Activated CD4-positive, alpha-beta T cell treated with anti-CD3 and anti-CD28 coated beads for 36 hours (primary cell): ENCODE data around the gene CEP120. TPM values are rescaled to one million over a fixed set of nuclear protein-coding genes. Genes with fewer than 3 reads are reported as not detected.
"Not testable (repeated sequence)": the region's sequence is repeated elsewhere in the genome, so short reads cannot be mapped to it uniquely, and the experiment has no call there.

Experiments
- ATAC-seq: fragments of 200-7000 bp; cut with Tn5 transposase; one replicate; pipeline ENCODE4 v1.10.0; 2021; ENCODE audit warnings: mild to moderate bottlenecking, moderate library complexity
- CTCF ChIA-PET: fragments of 350-600 bp; sonication (Branson Sonifier 250); formaldehyde crosslinking; loops from one replicate; lab custom pipeline; 2021; ENCODE audit warnings: antibody characterized with exemption; lab: Charles Lee
- POLR2A ChIA-PET: fragments of 350-600 bp; sonication (Branson Sonifier 250); formaldehyde crosslinking; loops from one replicate; lab custom pipeline; 2021; ENCODE audit warnings: antibody characterized with exemption, inconsistent platforms; lab: Charles Lee
- DNase-seq: peaks from one replicate; pipeline ENCODE4 v3.0.0-alpha.2; 2020
- H3K27ac Mint-ChIP-seq: one replicate; pipeline ENCODE4 v1.8.0; 2021; ENCODE audit warnings: mixed read lengths
- H3K27me3 Mint-ChIP-seq: one replicate; pipeline ENCODE4 v1.8.0; 2021; ENCODE audit warnings: mixed read lengths
- H3K36me3 Mint-ChIP-seq: one replicate; pipeline ENCODE4 v1.8.0; 2021; ENCODE audit warnings: low read depth, mixed read lengths
- H3K4me1 Mint-ChIP-seq: one replicate; pipeline ENCODE4 v1.8.0; 2021; ENCODE audit warnings: mixed read lengths
- H3K4me3 Mint-ChIP-seq: one replicate; pipeline ENCODE4 v1.8.0; 2021; ENCODE audit warnings: mild to moderate bottlenecking, moderate library complexity, mixed read lengths
- H3K9me3 Mint-ChIP-seq: one replicate; pipeline ENCODE4 v1.8.0; 2021; ENCODE audit warnings: low read depth, mixed read lengths
- intact Hi-C, 2 experiments: fragments of 100-400 bp; cut with DNase I in 1 of 2; cut with micrococcal nuclease in 1 of 2; formaldehyde crosslinking; loops; one replicate each; pipeline versions ENCODE4 v1.14.2 to v1.15.1; 2022 to 2024; cut with DNase I, micrococcal nuclease
- total RNA-seq, 2 experiments: library from RNA; stranded (reverse); gene quantifications; one replicate each; pipeline ENCODE4 v1.2.3, GENCODE V29; 2021

CEP120 gene
- total RNA-seq, 2 experiments from 2014 or later, result 29.5 to 32.5 TPM

DNA sequence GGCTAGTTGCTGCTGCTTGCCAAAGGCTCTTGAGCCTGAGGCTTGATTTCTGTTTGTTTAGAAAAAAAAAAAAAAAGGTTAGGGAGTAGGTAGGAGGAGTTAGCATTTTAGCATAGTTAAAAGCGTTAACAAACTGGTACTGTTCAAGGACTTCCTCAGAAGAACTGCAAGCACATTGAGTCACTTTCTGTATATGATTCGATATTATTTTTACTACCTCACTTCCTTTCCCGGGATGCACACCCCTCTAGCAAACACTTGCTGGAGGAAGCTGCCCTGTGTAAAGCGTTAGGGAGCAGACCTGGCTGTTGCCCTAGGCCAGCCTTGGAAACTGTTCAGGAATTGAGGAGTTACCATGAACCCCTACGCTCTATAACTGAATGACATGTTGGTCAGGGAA lies 15.7 kb upstream of the CEP120 start:
- peak overlapping the region; percentile 24 for H3K4me3 Mint-ChIP-seq
- H3K4me1 Mint-ChIP-seq, result peaks cover 32% of the 10 kb centered on the region
- H3K36me3 Mint-ChIP-seq, result no peaks in the 10 kb centered on the region
- ChIA-PET POLR2A (interaction anchor here (0.6 to 1.8 kb wide), 3 partner anchors 11 to 22 kb away, joined by 3 to 19 read pairs (median 3); partner anchors contain the start of gene CEP120), CTCF (interaction anchor here (0.6 to 1.8 kb wide), 4 partner anchors 12 to 20 kb away, joined by 3 to 16 read pairs (median 4); partner anchors contain the start of gene CEP120)
- H3K9me3 Mint-ChIP-seq, result no peaks in the 10 kb centered on the region
- H3K27ac Mint-ChIP-seq, result peak overlapping the region; percentile 83
- intact Hi-C loops, result loop anchor here (1.0 to 5.0 kb wide), 5 partner anchors 9 to 1477 kb away; partner anchors contain the start of genes CEP120 (in 2 of the 2), CSNK1G3 (in 1 of the 2) and SRFBP1 (in 1 of the 2)
- DNase-seq (peak; percentile 58), ATAC-seq (peak; percentile 76)
- peaks cover 2% of the 10 kb centered on the region for H3K27me3 Mint-ChIP-seq

DNA sequence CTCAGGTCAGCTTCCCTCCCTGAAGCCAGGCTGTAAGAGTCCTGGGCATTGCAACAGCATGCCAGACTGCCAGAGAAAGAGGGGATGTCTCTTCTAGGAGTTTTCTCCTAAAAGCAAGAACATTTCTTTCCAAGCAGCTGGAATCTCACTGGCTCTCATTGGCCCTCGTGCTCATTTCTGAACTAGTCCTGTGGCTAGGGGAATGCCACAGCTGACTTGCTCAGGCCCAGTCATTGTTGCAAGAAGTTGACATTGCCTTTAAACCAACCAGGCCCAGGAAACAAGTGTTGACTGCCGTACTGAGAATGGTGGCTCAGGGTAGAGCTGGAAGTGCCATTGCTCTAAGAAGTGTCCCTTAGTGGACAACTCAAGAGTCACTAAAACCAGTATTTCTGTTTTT lies 15.0 kb upstream of the CEP120 start:
- CTCF ChIA-PET, result interaction anchor here (0.8 to 1.8 kb wide), 5 partner anchors 8 to 173 kb away, joined by 3 to 16 read pairs (median 3); partner anchors contain the start of gene CEP120
- Mint-ChIP-seq H3K27ac (peak overlapping the region; percentile 62), H3K4me3 (no peak overlapping the region), H3K9me3 (no peaks in the 10 kb centered on the region), H3K27me3 (peaks cover 2% of the 10 kb centered on the region), H3K4me1 (peaks cover 32% of the 10 kb centered on the region), H3K36me3 (no peaks in the 10 kb centered on the region)
- DNase-seq, result peak; percentile 76
- POLR2A ChIA-PET, result interaction anchor here (0.8 to 1.8 kb wide), 2 partner anchors 15 to 22 kb away, joined by 3 to 19 read pairs; partner anchors contain the start of gene CEP120
- ATAC-seq, result peak; percentile 75
- intact Hi-C loops, result loop anchor here (1.0 to 5.0 kb wide), 4 partner anchors 15 to 1476 kb away; partner anchors contain the start of genes CEP120 (in 2 of the 2), CSNK1G3 (in 1 of the 2) and SRFBP1 (in 1 of the 2)

DNA sequence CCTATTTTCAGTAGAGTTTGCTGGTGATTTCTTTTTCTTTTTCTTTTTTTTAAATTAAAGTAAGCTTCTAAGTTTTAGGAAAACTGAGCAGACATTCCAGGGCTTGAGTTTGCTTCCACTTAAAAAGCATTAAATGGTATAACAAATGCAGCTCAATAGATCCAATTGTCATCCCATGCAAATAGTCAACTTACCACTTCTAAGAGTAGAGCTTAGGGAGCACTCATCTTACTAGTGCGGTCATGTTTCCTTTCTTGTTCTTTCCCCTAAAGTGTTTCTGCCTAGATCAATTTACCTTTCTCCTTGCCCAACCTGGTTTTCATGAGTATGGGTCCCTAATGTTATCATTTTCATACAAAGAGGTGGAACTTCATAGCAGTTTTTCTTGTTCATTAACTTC lies 13.0 kb upstream of the CEP120 start:
- ChIA-PET POLR2A (no interaction called here), CTCF (interaction anchor here (1.3 to 2.3 kb wide), 2 partner anchors 10 to 13 kb away, joined by 6 to 15 read pairs; partner anchors contain the start of gene CEP120)
- Mint-ChIP-seq H3K27me3 (peaks cover 4% of the 10 kb centered on the region), H3K36me3 (no peaks in the 10 kb centered on the region), H3K27ac (no peak overlapping the region), H3K4me1 (peaks cover 24% of the 10 kb centered on the region), H3K9me3 (no peaks in the 10 kb centered on the region), H3K4me3 (no peak overlapping the region)
- DNase-seq, result no peak
- no peak for ATAC-seq
- intact Hi-C loops, result loop anchor here in 1 of 2 experiments (5.0 kb wide), 1 partner anchor 1474 kb away; the partner anchor contains the start of gene SRFBP1

DNA sequence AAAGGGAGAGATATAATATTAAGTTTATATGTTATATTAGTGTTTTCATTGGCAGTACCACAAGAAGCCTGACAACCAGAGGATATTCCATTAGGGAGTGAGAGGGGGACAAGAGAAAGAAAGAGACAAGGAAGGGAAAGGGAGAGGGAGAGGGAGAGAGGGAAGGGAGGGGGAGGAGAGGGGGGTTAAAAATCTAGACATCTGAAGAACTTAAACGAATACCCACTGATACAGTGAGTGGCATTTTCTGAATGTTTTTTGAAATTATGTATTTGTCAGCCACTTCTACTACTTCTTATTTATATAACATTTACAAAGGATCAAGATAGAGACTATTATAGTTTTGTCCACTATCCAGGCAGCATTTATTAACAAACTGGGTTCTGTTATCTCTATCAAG lies 11.6 kb upstream of the CEP120 start:
- intact Hi-C loops, result loop anchor here in 1 of 2 experiments (5.0 kb wide), 1 partner anchor 1472 kb away; the partner anchor contains the start of gene SRFBP1
- no peak overlapping the region for H3K4me3 Mint-ChIP-seq
- H3K4me1 Mint-ChIP-seq, result peaks cover 20% of the 10 kb centered on the region
- no peak overlapping the region for H3K27ac Mint-ChIP-seq
- no peaks in the 10 kb centered on the region for H3K9me3 Mint-ChIP-seq
- ChIA-PET CTCF (no interaction called here), POLR2A (no interaction called here)
- no peaks in the 10 kb centered on the region for H3K36me3 Mint-ChIP-seq
- DNase-seq, result no peak
- no peak for ATAC-seq
- peaks cover 4% of the 10 kb centered on the region for H3K27me3 Mint-ChIP-seq

DNA sequence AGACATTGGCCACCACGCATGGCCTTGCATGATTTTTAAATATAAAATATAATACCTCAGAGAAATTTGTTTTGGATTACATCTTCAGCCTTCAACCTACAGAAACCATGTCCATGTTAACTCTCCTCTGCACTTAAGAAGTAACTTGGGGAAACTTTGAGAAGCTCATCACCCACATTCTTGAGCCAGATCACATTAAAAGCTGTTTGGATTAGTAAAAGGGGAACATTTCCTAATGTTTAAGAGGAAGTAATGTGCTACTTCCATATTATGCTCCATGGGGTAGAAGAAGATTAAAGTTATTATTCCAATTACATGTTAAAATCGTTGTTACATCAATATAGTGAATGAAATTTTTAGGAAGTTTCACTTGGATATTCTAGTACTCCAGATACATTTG lies 10.4 kb upstream of the CEP120 start:
- Mint-ChIP-seq H3K27ac (no peak overlapping the region), H3K4me3 (no peak overlapping the region), H3K9me3 (no peaks in the 10 kb centered on the region), H3K27me3 (peaks cover 4% of the 10 kb centered on the region), H3K4me1 (peaks cover 17% of the 10 kb centered on the region), H3K36me3 (no peaks in the 10 kb centered on the region)
- no peak for ATAC-seq
- DNase-seq, result no peak
- intact Hi-C loops, result no loop called here
- ChIA-PET CTCF (interaction anchor here (1.8 kb wide), 1 partner anchor 10 kb away, joined by 12 read pairs; the partner anchor contains the start of gene CEP120), POLR2A (interaction anchor here (1.0 kb wide), 1 partner anchor 10 kb away, joined by 4 read pairs; the partner anchor contains the start of gene CEP120)

DNA sequence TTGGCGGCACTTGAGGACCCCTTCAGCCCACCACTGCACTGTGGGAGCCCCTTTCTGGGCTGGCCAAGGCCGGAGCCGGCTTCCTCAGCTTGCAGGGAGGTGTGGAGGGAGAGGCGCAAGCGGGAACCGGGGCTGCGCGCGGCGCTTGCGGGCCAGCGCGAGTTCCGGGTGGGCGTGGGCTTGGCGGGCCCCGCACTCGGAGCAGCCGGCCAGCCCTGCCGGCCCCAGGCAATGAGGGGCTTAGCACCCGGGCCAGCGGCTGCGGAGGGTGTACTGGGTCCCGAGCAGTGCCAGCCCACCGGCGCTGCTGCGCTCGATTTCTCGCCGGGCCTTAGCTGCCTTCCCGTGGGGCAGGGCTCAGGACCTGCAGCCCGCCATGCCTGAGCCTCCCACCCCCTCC lies 7.2 kb upstream of the CEP120 start:
- peaks cover 13% of the 10 kb centered on the region for H3K4me1 Mint-ChIP-seq
- H3K9me3 Mint-ChIP-seq, H3K4me3 Mint-ChIP-seq, H3K36me3 Mint-ChIP-seq, H3K27me3 Mint-ChIP-seq, DNase-seq, ATAC-seq, POLR2A ChIA-PET, intact Hi-C loops: not testable (repeated sequence)
- H3K27ac Mint-ChIP-seq, result peak overlapping the region; percentile 34
- CTCF ChIA-PET, result interaction anchor here (1.0 kb wide), 1 partner anchor 8 kb away, joined by 3 read pairs; no protein-coding TSS in a partner anchor

DNA sequence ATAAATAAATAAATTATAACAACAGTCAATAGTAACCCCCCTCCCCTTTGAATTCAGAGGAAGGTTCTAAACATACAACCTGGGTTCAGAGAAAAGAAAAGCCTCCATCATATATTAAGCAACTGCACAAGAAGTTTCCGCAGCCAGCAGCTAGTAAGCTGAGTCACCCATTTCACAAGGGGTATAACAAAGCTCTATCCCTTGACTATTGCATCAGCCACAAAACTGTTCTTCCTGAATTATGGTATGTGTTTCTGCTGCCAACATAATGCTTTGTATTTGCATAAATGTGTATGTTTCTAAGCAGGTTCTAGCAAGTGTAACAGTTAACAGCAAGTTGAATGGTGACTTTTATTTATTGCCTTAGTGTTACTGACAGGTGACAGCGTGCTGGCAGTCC lies 6.8 kb upstream of the CEP120 start:
- ChIA-PET POLR2A (no interaction called here), CTCF (interaction anchor here (1.0 kb wide), 1 partner anchor 8 kb away, joined by 3 read pairs; no protein-coding TSS in a partner anchor)
- no peaks in the 10 kb centered on the region for H3K36me3 Mint-ChIP-seq
- ATAC-seq, result peak; percentile 89
- H3K9me3 Mint-ChIP-seq, result no peaks in the 10 kb centered on the region
- peaks cover 16% of the 10 kb centered on the region for H3K4me1 Mint-ChIP-seq
- H3K4me3 Mint-ChIP-seq, result no peak overlapping the region
- intact Hi-C loops, result loop anchor here in 1 of 2 experiments (10.0 kb wide), 1 partner anchor 1465 kb away; the partner anchor contains the start of gene SRFBP1
- peaks cover 2% of the 10 kb centered on the region for H3K27me3 Mint-ChIP-seq
- peak; percentile 51 for DNase-seq
- H3K27ac Mint-ChIP-seq, result peak overlapping the region; percentile 34

DNA sequence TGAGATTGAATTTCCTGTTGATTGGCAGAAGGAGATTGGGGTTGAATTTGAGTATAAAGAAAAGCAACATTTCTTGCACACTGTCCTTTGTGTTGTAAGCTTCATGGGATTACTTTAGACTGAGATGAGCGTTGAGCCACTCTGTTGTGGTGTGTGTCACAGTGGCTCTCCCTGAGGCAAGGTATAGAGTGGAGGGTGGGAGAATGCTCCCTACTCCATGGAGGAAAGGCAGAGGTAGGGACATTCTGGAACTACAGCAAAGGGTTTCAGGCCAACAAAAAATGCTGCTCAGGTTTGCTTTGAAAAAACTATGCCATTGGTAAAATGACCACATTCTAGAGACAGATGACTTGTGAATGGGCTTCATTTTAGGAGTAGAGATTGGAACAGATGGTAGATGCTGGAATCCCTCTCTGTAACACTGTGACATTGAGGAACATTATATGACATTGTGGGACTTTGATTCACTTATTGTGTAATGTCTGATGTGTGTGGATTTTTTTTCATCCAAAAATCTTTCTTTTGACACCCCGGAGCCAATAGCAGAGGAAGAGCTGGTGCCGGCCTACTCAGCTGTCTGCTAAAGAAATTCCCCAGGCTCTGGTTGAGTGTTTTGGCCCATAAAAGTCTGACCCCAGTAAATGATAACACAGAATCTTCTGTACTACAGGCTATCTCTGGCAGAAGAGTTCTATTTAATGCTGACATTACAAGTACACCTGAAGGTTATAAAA lies 6.2 kb upstream of the CEP120 start:
- intact Hi-C loops, result loop anchor here in 1 of 2 experiments (10.0 kb wide), 1 partner anchor 1465 kb away; the partner anchor contains the start of gene SRFBP1
- Mint-ChIP-seq H3K27me3 (peaks cover 2% of the 10 kb centered on the region), H3K36me3 (no peaks in the 10 kb centered on the region), H3K9me3 (no peaks in the 10 kb centered on the region), H3K4me3 (no peak overlapping the region), H3K27ac (peak overlapping the region; percentile 34), H3K4me1 (peaks cover 20% of the 10 kb centered on the region)
- DNase-seq (no peak), ATAC-seq (peak; percentile 42)
- CTCF ChIA-PET, result interaction anchor here (1.0 kb wide), 1 partner anchor 9 kb away, joined by 3 read pairs; no protein-coding TSS in a partner anchor
- POLR2A ChIA-PET, result no interaction called here

DNA sequence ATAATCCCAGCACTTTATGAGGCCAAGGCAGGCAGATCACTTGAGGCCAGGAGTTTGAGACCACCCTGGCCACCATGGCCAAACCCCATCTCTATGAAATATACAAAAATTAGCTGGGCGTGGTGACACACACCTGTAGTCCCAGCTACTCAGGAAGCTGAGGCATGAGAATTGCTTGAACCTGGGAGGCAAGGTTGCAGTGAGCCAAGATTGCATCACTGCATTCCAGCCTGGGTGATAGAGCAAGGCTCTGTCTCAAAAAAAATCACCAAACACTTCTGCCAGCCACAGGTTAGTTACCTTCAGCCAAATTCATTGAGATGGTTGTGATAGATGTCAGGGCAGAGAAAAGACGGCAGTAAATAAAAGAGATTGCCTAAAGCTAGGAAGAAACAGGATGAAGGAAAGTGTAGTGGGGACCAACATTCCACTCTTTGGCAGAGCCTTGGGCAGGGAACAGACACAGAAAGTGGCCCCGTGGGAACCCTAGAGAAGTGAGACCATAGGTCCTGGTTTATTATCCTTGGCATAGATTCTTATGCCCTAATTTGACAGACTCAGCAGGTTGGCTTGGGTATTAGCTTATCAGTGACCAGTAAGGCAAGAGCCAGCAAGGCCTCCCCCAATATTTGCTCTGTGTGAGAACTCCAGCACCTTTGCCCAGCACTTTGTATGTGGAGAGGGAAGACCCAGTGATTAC lies 5.5 kb upstream of the CEP120 start:
- intact Hi-C loops, result loop anchor here in 1 of 2 experiments (10.0 kb wide), 1 partner anchor 1464 kb away; the partner anchor contains the start of gene SRFBP1
- CTCF ChIA-PET, result interaction anchor here (1.8 kb wide), 1 partner anchor 19 kb away, joined by 5 read pairs; no protein-coding TSS in a partner anchor
- peaks cover 26% of the 10 kb centered on the region for H3K4me1 Mint-ChIP-seq
- DNase-seq (no peak), ATAC-seq (no peak)
- POLR2A ChIA-PET, result no interaction called here
- no peaks in the 10 kb centered on the region for H3K36me3 Mint-ChIP-seq
- no peaks in the 10 kb centered on the region for H3K9me3 Mint-ChIP-seq
- H3K27ac Mint-ChIP-seq, result peak overlapping the region; percentile 34
- peaks cover 2% of the 10 kb centered on the region for H3K27me3 Mint-ChIP-seq
- no peak overlapping the region for H3K4me3 Mint-ChIP-seq

DNA sequence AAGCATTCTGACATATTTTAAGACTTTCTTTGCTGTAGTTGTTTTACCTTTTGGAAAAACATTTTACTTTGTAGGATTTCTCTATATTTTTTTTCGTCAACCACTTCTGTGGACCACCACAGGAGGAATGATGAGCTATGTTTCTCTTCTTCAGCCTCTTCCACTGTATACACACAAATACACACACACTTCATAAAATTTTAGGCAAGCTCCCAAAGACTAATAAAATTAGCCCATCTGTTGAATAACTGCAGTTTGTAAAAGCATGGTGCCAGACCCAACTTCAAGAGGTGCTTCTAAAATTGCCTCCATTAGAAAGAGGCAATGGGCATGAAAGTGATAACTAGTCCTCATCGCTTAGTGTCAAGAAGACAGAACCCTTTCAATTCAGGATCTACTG lies 4.1 kb upstream of the CEP120 start:
- peaks cover 26% of the 10 kb centered on the region for H3K4me1 Mint-ChIP-seq
- ATAC-seq (no peak), DNase-seq (no peak)
- H3K4me3 Mint-ChIP-seq, result no peak overlapping the region
- H3K27ac Mint-ChIP-seq, result no peak overlapping the region
- CTCF ChIA-PET, result interaction anchor here (0.6 to 1.8 kb wide), 3 partner anchors 9 to 52 kb away, joined by 4 to 6 read pairs (median 5); no protein-coding TSS in a partner anchor
- intact Hi-C loops, result loop anchor here in 1 of 2 experiments (10.0 kb wide), 1 partner anchor 1462 kb away; the partner anchor contains the start of gene SRFBP1
- H3K27me3 Mint-ChIP-seq, result peaks cover 2% of the 10 kb centered on the region
- no peaks in the 10 kb centered on the region for H3K9me3 Mint-ChIP-seq
- H3K36me3 Mint-ChIP-seq, result no peaks in the 10 kb centered on the region
- POLR2A ChIA-PET, result no interaction called here
